ENCODE data around the gene GRIA4. TPM values are rescaled to one million over a fixed set of nuclear protein-coding genes. Genes with fewer than 3 reads are reported as not detected.
"Not testable (repeated sequence)": the region's sequence is repeated elsewhere in the genome, so short reads cannot be mapped to it uniquely, and the experiment has no call there.

The GRIA4 gene
- total and polyA plus RNA-seq, 5 donors from 2014 or later, result not detected

GRCh38 chr11:105754260-105754659 lies 144.4 kb downstream of the GRIA4 start:
- no peaks in the 10 kb centered on the region for H3K4me1 Mint-ChIP-seq
- H3K36me3 Mint-ChIP-seq, result no peaks in the 10 kb centered on the region
- no peaks in the 10 kb centered on the region for H3K36me3 ChIP-seq (ENCODE audit: control insufficient read depth, insufficient read depth, low read length)
- ATAC-seq (ENCODE audit: low read depth in 2 of 2), result no peak
- H3K27me3 Mint-ChIP-seq, result no peaks in the 10 kb centered on the region
- no peak overlapping the region for H3K4me3 Mint-ChIP-seq
- no peak for DNase-seq
- no peaks in the 10 kb centered on the region for H3K9me3 Mint-ChIP-seq
- no peak overlapping the region for H3K4me3 ChIP-seq (ENCODE audit: low read depth, low read length)
- no peak overlapping the region for H3K27ac ChIP-seq (ENCODE audit: insufficient read depth, low read length, poor library complexity, severe bottlenecking)
- no peaks in the 10 kb centered on the region for H3K4me1 ChIP-seq (ENCODE audit: control insufficient read depth, insufficient read depth, low read length, poor library complexity, severe bottlenecking)
- H3K9me3 ChIP-seq (ENCODE audit: control insufficient read depth in 2 of 2, low read length in 2 of 2), result no peaks in the 10 kb centered on the region
- no peaks in the 10 kb centered on the region for H3K27me3 ChIP-seq (ENCODE audit: control insufficient read depth, insufficient read depth, low read length)
- H3K27ac Mint-ChIP-seq, result no peak overlapping the region

GRCh38 chr11:105754716-105755115 lies 144.8 kb downstream of the GRIA4 start:
- no peaks in the 10 kb centered on the region for H3K4me1 ChIP-seq (ENCODE audit: control insufficient read depth, insufficient read depth, low read length, poor library complexity, severe bottlenecking)
- no peaks in the 10 kb centered on the region for H3K27me3 Mint-ChIP-seq
- no peak overlapping the region for H3K4me3 Mint-ChIP-seq
- no peaks in the 10 kb centered on the region for H3K4me1 Mint-ChIP-seq
- no peaks in the 10 kb centered on the region for H3K9me3 Mint-ChIP-seq
- no peaks in the 10 kb centered on the region for H3K36me3 Mint-ChIP-seq
- no peaks in the 10 kb centered on the region for H3K27me3 ChIP-seq (ENCODE audit: control insufficient read depth, insufficient read depth, low read length)
- no peak for ATAC-seq (ENCODE audit: low read depth in 2 of 2)
- no peaks in the 10 kb centered on the region for H3K9me3 ChIP-seq (ENCODE audit: control insufficient read depth in 2 of 2, low read length in 2 of 2)
- DNase-seq, result no peak
- no peak overlapping the region for H3K4me3 ChIP-seq (ENCODE audit: low read depth, low read length)
- H3K27ac ChIP-seq (ENCODE audit: insufficient read depth, low read length, poor library complexity, severe bottlenecking), result no peak overlapping the region
- no peak overlapping the region for H3K27ac Mint-ChIP-seq
- H3K36me3 ChIP-seq (ENCODE audit: control insufficient read depth, insufficient read depth, low read length), result no peaks in the 10 kb centered on the region

- no peaks in the 10 kb centered on the region for H3K4me1 Mint-ChIP-seq
Measured at GRCh38 chr11:105757107-105757506, 147.2 kb downstream of the GRIA4 start.

GRCh38 chr11:105763594-105763993 lies 153.7 kb downstream of the GRIA4 start:
- ATAC-seq (ENCODE audit: low read depth in 2 of 2) (no peak), DNase-seq (no peak)
- Mint-ChIP-seq H3K4me3 (no peak overlapping the region), H3K27me3 (no peaks in the 10 kb centered on the region), H3K4me1 (no peaks in the 10 kb centered on the region), H3K27ac (no peak overlapping the region), H3K9me3 (no peaks in the 10 kb centered on the region), H3K36me3 (no peaks in the 10 kb centered on the region)
- no peak overlapping the region for H3K4me3 ChIP-seq (ENCODE audit: low read depth, low read length)
- no peaks in the 10 kb centered on the region for H3K4me1 ChIP-seq (ENCODE audit: control insufficient read depth, insufficient read depth, low read length, poor library complexity, severe bottlenecking)
- no peak overlapping the region for H3K27ac ChIP-seq (ENCODE audit: insufficient read depth, low read length, poor library complexity, severe bottlenecking)
- no peaks in the 10 kb centered on the region for H3K27me3 ChIP-seq (ENCODE audit: control insufficient read depth, insufficient read depth, low read length)
- H3K36me3 ChIP-seq (ENCODE audit: control insufficient read depth, insufficient read depth, low read length), result no peaks in the 10 kb centered on the region
- H3K9me3 ChIP-seq (ENCODE audit: control insufficient read depth in 2 of 2, low read length in 2 of 2), result no peaks in the 10 kb centered on the region

More at GRCh38 chr11:105757107-105757506, 147.2 kb downstream of the GRIA4 start:
- H3K4me3 ChIP-seq (ENCODE audit: low read depth, low read length), result no peak overlapping the region
- Mint-ChIP-seq H3K27me3 (no peaks in the 10 kb centered on the region), H3K36me3 (no peaks in the 10 kb centered on the region), H3K27ac (no peak overlapping the region), H3K9me3 (no peaks in the 10 kb centered on the region), H3K4me3 (no peak overlapping the region)
- H3K27ac ChIP-seq (ENCODE audit: insufficient read depth, low read length, poor library complexity, severe bottlenecking), result no peak overlapping the region
- H3K4me1 ChIP-seq (ENCODE audit: control insufficient read depth, insufficient read depth, low read length, poor library complexity, severe bottlenecking), result no peaks in the 10 kb centered on the region
- DNase-seq (no peak), ATAC-seq (ENCODE audit: low read depth in 2 of 2) (no peak)
- no peaks in the 10 kb centered on the region for H3K27me3 ChIP-seq (ENCODE audit: control insufficient read depth, insufficient read depth, low read length)
- no peaks in the 10 kb centered on the region for H3K36me3 ChIP-seq (ENCODE audit: control insufficient read depth, insufficient read depth, low read length)
- H3K9me3 ChIP-seq (ENCODE audit: control insufficient read depth in 2 of 2, low read length in 2 of 2), result no peaks in the 10 kb centered on the region

- Mint-ChIP-seq H3K27me3 (no peaks in the 10 kb centered on the region), H3K4me1 (no peaks in the 10 kb centered on the region), H3K27ac (no peak overlapping the region), H3K9me3 (peaks cover 0 to 1% (median 0%) of the 10 kb centered on the region in 7 donors), H3K36me3 (no peaks in the 10 kb centered on the region), H3K4me3 (no peak overlapping the region)
- Histone ChIP-seq H3K9me3 (ENCODE audit: control insufficient read depth in 2 of 2, low read length in 2 of 2) (no peaks in the 10 kb centered on the region), H3K27me3 (ENCODE audit: control insufficient read depth, insufficient read depth, low read length) (no peaks in the 10 kb centered on the region), H3K4me1 (ENCODE audit: control insufficient read depth, insufficient read depth, low read length, poor library complexity, severe bottlenecking) (no peaks in the 10 kb centered on the region), H3K27ac (ENCODE audit: insufficient read depth, low read length, poor library complexity, severe bottlenecking) (no peak overlapping the region), H3K36me3 (ENCODE audit: control insufficient read depth, insufficient read depth, low read length) (no peaks in the 10 kb centered on the region), H3K4me3 (ENCODE audit: low read depth, low read length) (no peak overlapping the region)
- no peak for DNase-seq
- no peak for ATAC-seq (ENCODE audit: low read depth in 2 of 2)
Measured at GRCh38 chr11:105767931-105768330, 158.1 kb downstream of the GRIA4 start.

- no peaks in the 10 kb centered on the region for H3K36me3 ChIP-seq (ENCODE audit: control insufficient read depth, insufficient read depth, low read length)
- Mint-ChIP-seq H3K27ac (no peak overlapping the region), H3K36me3 (no peaks in the 10 kb centered on the region), H3K27me3 (no peaks in the 10 kb centered on the region), H3K4me3 (no peak overlapping the region), H3K4me1 (no peaks in the 10 kb centered on the region), H3K9me3 (peaks cover 0 to 1% (median 0%) of the 10 kb centered on the region in 7 donors)
- no peaks in the 10 kb centered on the region for H3K9me3 ChIP-seq (ENCODE audit: control insufficient read depth in 2 of 2, low read length in 2 of 2)
- ATAC-seq (ENCODE audit: low read depth in 2 of 2) (no peak), DNase-seq (no peak)
- H3K4me1 ChIP-seq (ENCODE audit: control insufficient read depth, insufficient read depth, low read length, poor library complexity, severe bottlenecking), result no peaks in the 10 kb centered on the region
- H3K27me3 ChIP-seq (ENCODE audit: control insufficient read depth, insufficient read depth, low read length), result no peaks in the 10 kb centered on the region
- no peak overlapping the region for H3K27ac ChIP-seq (ENCODE audit: insufficient read depth, low read length, poor library complexity, severe bottlenecking)
- no peak overlapping the region for H3K4me3 ChIP-seq (ENCODE audit: low read depth, low read length)
Measured at GRCh38 chr11:105769627-105770026, 159.8 kb downstream of the GRIA4 start.

- H3K9me3 Mint-ChIP-seq; ATAC-seq (ENCODE audit: low read depth in 2 of 2); H3K36me3 Mint-ChIP-seq; H3K4me1 Mint-ChIP-seq; H3K27me3 Mint-ChIP-seq; H3K4me3 Mint-ChIP-seq; H3K9me3 ChIP-seq (ENCODE audit: control insufficient read depth in 2 of 2, low read length in 2 of 2); H3K27me3 ChIP-seq (ENCODE audit: control insufficient read depth, insufficient read depth, low read length); H3K27ac Mint-ChIP-seq; H3K27ac ChIP-seq (ENCODE audit: insufficient read depth, low read length, poor library complexity, severe bottlenecking); H3K4me3 ChIP-seq (ENCODE audit: low read depth, low read length); H3K4me1 ChIP-seq (ENCODE audit: control insufficient read depth, insufficient read depth, low read length, poor library complexity, severe bottlenecking); DNase-seq; H3K36me3 ChIP-seq (ENCODE audit: control insufficient read depth, insufficient read depth, low read length): not testable (repeated sequence)
Measured at GRCh38 chr11:105773452-105773851, 163.6 kb downstream of the GRIA4 start.

GRCh38 chr11:105774899-105775298 lies 165.0 kb downstream of the GRIA4 start:
- H3K4me1 Mint-ChIP-seq, result no peaks in the 10 kb centered on the region

More at GRCh38 chr11:105774899-105775298, 165.0 kb downstream of the GRIA4 start:
- ATAC-seq (ENCODE audit: low read depth in 2 of 2), result no peak
- H3K4me3 ChIP-seq (ENCODE audit: low read depth, low read length), result no peak overlapping the region
- Mint-ChIP-seq H3K4me3 (no peak overlapping the region), H3K36me3 (no peaks in the 10 kb centered on the region), H3K27me3 (no peaks in the 10 kb centered on the region), H3K27ac (no peak overlapping the region), H3K9me3 (peaks cover 0 to 1% (median 0%) of the 10 kb centered on the region in 7 donors)
- no peaks in the 10 kb centered on the region for H3K36me3 ChIP-seq (ENCODE audit: control insufficient read depth, insufficient read depth, low read length)
- H3K27ac ChIP-seq (ENCODE audit: insufficient read depth, low read length, poor library complexity, severe bottlenecking), result no peak overlapping the region
- no peak for DNase-seq
- no peaks in the 10 kb centered on the region for H3K27me3 ChIP-seq (ENCODE audit: control insufficient read depth, insufficient read depth, low read length)
- H3K9me3 ChIP-seq (ENCODE audit: control insufficient read depth in 2 of 2, low read length in 2 of 2), result no peaks in the 10 kb centered on the region
- no peaks in the 10 kb centered on the region for H3K4me1 ChIP-seq (ENCODE audit: control insufficient read depth, insufficient read depth, low read length, poor library complexity, severe bottlenecking)
